Esophagus squamous epithelium (tissue), 5 donors: ENCODE measurements around the gene UNC93A. TPM values are rescaled to one million over a fixed set of nuclear protein-coding genes. Genes with fewer than 3 reads are reported as not detected.

ENCODE experiments used
- DNase-seq: peaks from one replicate; lab custom pipeline; 2025; lab: John Stamatoyannopoulos, UW
- H3K27ac ChIP-seq, 4 donors: fragments of 200-600 bp; sonication (generic); one replicate each; pipeline ENCODE4 v1.5.1; 2016 to 2019; ENCODE audit warnings: mild to moderate bottlenecking in 1 of 4
- H3K27me3 ChIP-seq, 4 donors: fragments of 200-600 bp; sonication (generic); 1 replicate in 3 of 4; 2 replicates in 1 of 4; pipeline versions ENCODE4 v1.5.1 to v1.6.0; 2017 to 2021; ENCODE audit warnings: antibody characterized with exemption in 1 of 4
- H3K36me3 ChIP-seq, 3 donors: fragments of 200-600 bp; sonication (generic); one replicate each; pipeline ENCODE4 v1.5.1; 2016 to 2019
- H3K4me1 ChIP-seq, 3 donors: fragments of 200-600 bp; sonication (generic); one replicate each; pipeline ENCODE4 v1.5.1; 2017 to 2019
- H3K4me3 ChIP-seq, 4 donors: fragments of 200-600 bp; sonication (generic); 1 replicate in 3 of 4; 2 replicates in 1 of 4; pipeline ENCODE4 v1.5.1; 2016 to 2019; ENCODE audit warnings: mild to moderate bottlenecking in 2 of 4, moderate library complexity in 1 of 4
- H3K9me3 ChIP-seq, 3 donors: fragments of 200-600 bp; sonication (generic); one replicate each; pipeline ENCODE4 v1.5.1; 2016 to 2019
- CTCF ChIP-seq, 6 experiments: fragments of 450-650 bp in 4 of 6; fragments of 200-600 bp in 2 of 6; sonication (generic) in 2 of 6; IDR thresholded peaks; one replicate each; pipeline ENCODE4 v1.5.1; 2016 to 2019; ENCODE audit warnings: antibody characterized with exemption in 6 of 6, mild to moderate bottlenecking in 4 of 6, moderate library complexity in 4 of 6
- POLR2A ChIP-seq, 4 donors: fragments of 450-650 bp; IDR thresholded peaks; one replicate each; pipeline ENCODE4 v1.6.1; 2017; ENCODE audit warnings: antibody characterized with exemption in 4 of 4, mild to moderate bottlenecking in 4 of 4, moderate library complexity in 3 of 4
- WGBS, 2 donors: methylation state at CpG; one replicate each; pipeline ENCODE4 v1.1.5; 2018; 5-methylcytosine and 5-hydroxymethylcytosine counted together
- intact Hi-C: fragments of 100-400 bp; cut with DNase I; formaldehyde crosslinking; loops from one replicate; pipeline ENCODE4 v1.15.0; 2022
- total RNA-seq, 4 donors: library from RNA; depleted of rRNA; stranded (reverse); fragments of >200 nt; gene quantifications; one replicate each; pipeline ENCODE4 v1.1.0, GENCODE V29; 2016
- donor health status: DM: yes; HTN: yes; CAD: no.

UNC93A gene
- total RNA-seq, 4 donors from 2014 or later: 0.76 to 5.2 (median 0.93) TPM

DNA sequence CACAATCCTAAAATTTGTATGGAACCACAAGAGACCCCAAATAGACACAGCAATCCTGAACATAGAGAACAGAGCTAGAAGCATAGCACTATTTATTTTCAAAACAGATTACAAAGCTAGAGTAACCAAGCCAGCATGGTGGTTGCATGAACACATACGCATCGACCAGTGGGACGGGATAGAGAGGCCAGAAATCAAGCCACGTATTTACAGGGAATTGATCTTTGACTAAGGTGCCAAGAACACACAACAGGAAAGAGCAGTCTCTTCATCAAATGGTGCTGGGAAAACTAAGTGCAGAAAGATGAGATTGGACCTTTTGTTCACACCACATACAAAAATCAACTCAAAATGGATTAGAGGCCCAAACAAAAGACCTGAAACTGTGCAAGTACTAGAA, 54.8 kb downstream of the UNC93A start:
- no peak for DNase-seq
- H3K4me3 ChIP-seq: no peak overlapping the region
- WGBS, 2 donors: 85 to 87% methylated on average over 4 of the region's 4 CpGs
- H3K27me3 ChIP-seq: peaks cover 0 to 45% (median 2%) of the 10 kb centered on the region in 4 donors
- no peak overlapping the region for H3K27ac ChIP-seq
- TF ChIP-seq CTCF (IDR thresholded peaks at IDR 0.05) (no peak), POLR2A (IDR thresholded peaks at IDR 0.05) (no peak)
- no peaks in the 10 kb centered on the region for H3K9me3 ChIP-seq
- intact Hi-C loops: no loop called here
- H3K36me3 ChIP-seq: no peaks in the 10 kb centered on the region
- H3K4me1 ChIP-seq: peaks cover 3 to 11% (median 5%) of the 10 kb centered on the region in 3 donors

DNA sequence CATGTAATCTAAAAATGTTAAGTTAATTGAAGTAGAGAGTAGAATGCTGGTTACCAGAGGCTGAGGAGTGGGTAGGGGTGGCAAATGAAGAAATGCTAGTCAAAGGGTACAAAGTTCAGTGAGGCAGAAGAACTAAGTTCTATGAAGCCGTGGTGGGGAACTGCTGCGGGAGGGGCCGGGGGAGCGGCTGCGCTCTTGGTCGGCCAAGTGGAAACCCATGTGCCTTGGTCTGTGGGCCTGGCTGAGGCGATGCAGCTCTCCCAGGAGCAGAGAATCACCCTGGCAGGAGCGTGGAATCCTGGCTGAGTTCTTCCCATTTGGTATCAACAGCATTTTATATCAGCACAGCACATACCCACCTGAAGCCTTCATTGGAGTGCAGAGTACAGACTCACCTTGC, 56.1 kb downstream of the UNC93A start:
- H3K36me3 ChIP-seq: no peaks in the 10 kb centered on the region

GRCh38 chr6:167349631-167350274, 58.6 kb downstream of the UNC93A start:
- Histone ChIP-seq H3K4me1 (peaks cover 11 to 17% (median 11%) of the 10 kb centered on the region in 3 donors), H3K27ac (peak overlapping the region in 1 of 4 donors; percentile 17), H3K4me3 (no peak overlapping the region), H3K36me3 (no peaks in the 10 kb centered on the region), H3K27me3 (peaks cover 0 to 54% (median 0%) of the 10 kb centered on the region in 4 donors), H3K9me3 (peaks cover 0 to 8% (median 0%) of the 10 kb centered on the region in 3 donors)
- intact Hi-C loops: no loop called here
- WGBS, 2 donors: 54 to 62% methylated on average over 19 of the region's 19 CpGs
- DNase-seq: no peak
- no peak for TF ChIP-seq POLR2A (IDR thresholded peaks at IDR 0.05)
- TF ChIP-seq CTCF (IDR thresholded peaks at IDR 0.05): no peak

More for the DNA sequence above, 56.1 kb downstream of the UNC93A start:
- no peak overlapping the region for H3K4me3 ChIP-seq
- WGBS, 2 donors: 87 to 95% methylated on average over 8 of the region's 8 CpGs
- no peak for DNase-seq
- intact Hi-C loops: no loop called here
- no peak for TF ChIP-seq POLR2A (IDR thresholded peaks at IDR 0.05)
- no peak for TF ChIP-seq CTCF (IDR thresholded peaks at IDR 0.05)
- H3K27ac ChIP-seq: no peak overlapping the region
- H3K27me3 ChIP-seq: peaks cover 0 to 51% (median 0%) of the 10 kb centered on the region in 4 donors
- no peaks in the 10 kb centered on the region for H3K9me3 ChIP-seq
- peaks cover 11 to 17% (median 11%) of the 10 kb centered on the region in 3 donors for H3K4me1 ChIP-seq

- intact Hi-C loops: no loop called here
- peak overlapping the region in 2 of 4 donors; percentile 47 to 67 for H3K4me3 ChIP-seq
- TF ChIP-seq CTCF (IDR thresholded peaks at IDR 0.05): no peak
- TF ChIP-seq POLR2A (IDR thresholded peaks at IDR 0.05): no peak
Measured at GRCh38 chr6:167350275-167350696, 59.2 kb downstream of the UNC93A start.

More at GRCh38 chr6:167350275-167350696, 59.2 kb downstream of the UNC93A start:
- WGBS, 2 donors: 6 to 20% methylated on average over 17 to 21 of the region's 22 CpGs
- no peak for DNase-seq
- H3K4me1 ChIP-seq: peaks cover 11 to 17% (median 11%) of the 10 kb centered on the region in 3 donors
- H3K36me3 ChIP-seq: no peaks in the 10 kb centered on the region
- H3K9me3 ChIP-seq: peaks cover 0 to 8% (median 0%) of the 10 kb centered on the region in 3 donors
- H3K27me3 ChIP-seq: peaks cover 0 to 55% (median 0%) of the 10 kb centered on the region in 4 donors
- H3K27ac ChIP-seq: peak overlapping the region in 1 of 4 donors; percentile 17
